ENCODE data around the gene KCNH1.
"Not testable (repeated sequence)": the region's sequence is repeated elsewhere in the genome, so short reads cannot be mapped to it uniquely, and the experiment has no call there.

The KCNH1 gene

DNA sequence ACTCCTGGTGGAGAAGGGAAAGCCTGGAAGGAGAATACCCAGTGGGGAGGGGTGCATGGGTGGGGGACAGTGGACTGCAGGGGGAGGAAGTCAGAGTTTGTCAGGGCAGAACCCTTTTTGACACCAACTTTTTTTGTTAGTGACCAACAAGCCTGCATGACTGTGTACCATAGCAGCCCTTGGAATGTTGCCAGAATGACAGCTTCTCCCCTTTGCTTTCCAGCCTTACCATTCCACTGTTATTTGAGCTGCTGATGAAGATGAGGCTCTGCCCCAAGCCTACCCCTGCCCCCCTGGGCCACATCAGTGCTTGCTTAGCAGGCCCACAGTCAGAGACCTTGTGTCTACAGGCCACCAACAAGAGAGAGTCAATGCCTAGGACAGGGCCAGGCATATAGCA, 464.0 kb downstream of the KCNH1 start:
- no peak for DNase-seq

DNA sequence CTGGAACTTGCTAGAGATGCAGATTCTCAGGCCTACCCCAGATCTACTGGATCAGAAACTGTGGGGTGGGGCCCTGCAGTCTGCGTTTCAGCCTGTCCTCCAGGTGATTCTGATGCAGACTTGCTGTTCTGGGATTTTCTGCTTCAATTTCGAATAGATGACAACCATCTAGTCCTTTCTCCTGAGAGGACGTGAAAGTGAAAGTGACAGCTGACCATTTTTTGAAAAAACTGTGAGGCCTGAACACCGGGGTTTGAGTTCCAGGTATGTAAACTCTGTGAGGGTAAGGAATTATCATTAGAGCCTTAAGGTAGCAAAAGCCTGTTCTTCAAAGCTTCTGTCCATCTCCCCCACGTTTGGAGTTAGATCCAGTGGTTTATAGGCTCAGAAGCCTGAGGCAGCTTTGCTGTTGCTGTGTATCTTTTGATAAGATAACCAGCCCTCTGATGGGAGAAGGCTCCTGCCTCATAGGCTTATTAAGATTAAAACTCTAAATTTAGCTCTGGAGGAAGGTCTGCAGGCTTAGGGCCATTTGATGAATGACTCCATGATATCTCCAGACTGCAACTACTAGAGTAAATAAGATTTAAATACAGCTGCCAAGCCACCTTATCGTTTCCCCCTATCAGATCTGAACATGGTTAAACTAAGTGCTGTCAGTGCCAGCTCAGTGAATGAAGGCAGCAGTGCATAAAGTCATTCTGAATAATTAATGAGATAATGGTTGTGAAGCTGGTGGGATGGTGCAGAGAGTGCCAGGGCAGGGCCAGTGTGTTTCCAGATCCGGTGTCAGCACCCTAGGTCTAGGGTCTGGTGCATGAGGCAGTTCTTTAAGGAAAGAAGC, 470.0 kb downstream of the KCNH1 start:
- DNase-seq, result no peak

DNA sequence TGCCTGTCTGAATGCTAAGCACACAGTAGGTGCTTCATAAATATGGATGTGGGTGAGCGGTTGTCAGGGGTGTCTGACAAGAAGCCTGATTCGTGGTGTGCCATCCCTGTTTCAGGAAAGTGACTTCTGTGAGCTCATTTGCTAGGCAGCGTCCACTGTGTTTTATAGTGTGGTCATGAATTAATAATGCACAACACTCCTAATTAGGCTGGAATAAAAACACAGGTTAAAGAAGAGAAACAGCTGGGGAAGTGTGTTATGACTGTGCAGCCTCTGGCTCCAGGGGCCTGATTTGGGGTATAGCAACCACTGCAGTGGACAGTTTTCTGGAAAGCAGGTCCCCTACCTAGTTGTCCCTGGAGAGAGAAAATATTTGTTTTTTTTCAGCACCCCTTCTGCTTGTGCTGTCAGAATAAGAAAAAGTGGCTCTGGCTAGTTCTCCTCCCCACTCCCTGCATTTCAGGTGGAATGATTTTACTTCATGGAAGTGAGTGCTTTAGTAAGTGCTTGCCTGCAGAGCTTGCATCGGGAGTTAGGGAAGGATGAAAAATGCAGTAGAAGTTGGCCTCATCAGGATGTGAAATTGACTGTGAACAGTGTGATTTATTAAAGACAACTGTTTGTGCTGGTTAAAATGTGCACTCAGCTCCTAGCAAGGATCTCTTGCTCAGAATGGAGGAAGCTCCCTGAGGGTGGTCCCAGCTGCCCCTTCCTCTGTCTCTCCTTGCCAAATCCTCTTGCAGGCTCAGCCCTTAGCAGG, 471.5 kb downstream of the KCNH1 start:
- DNase-seq, result no peak

DNA sequence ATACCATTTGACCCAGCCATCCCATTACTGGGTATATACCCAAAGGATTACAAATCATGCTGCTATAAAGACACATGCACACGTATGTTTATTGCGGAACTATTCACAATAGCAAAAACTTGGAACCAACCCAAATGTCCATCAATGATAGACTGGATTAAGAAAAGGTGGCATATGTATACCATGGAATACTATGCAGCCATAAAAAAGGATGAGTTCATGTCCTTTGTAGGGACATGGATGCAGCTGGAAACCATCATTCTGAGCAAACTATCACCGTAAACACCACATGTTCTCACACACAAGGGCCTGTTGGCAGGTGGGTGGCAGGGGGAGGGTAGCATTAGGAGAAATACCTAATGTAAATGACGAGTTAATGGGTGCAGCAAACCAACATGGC, 472.4 kb downstream of the KCNH1 start:
- not testable (repeated sequence) for DNase-seq

GRCh38 chr1:210657806-210658205, 476.1 kb downstream of the KCNH1 start:
- DNase-seq, result no peak

DNA sequence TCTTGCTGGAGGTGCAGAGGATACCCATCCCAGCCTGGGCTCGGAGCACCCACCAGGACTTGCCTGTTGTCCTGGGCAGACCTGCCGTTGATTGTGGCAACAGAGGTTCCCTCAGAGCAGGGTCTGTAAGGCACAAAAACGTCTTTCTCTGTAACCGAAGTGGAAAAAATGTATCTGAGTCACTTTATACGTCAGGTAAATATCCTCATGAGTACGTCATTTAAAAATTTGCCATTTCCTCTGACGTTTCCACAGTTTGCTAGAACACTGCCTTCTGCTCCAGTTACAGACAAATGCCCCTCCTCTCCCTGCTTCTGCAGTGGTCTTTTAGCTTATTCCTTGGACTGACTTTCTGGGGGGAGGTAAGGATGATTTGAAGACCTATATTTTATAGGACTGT, 478.4 kb downstream of the KCNH1 start:
- DNase-seq, result no peak

DNA sequence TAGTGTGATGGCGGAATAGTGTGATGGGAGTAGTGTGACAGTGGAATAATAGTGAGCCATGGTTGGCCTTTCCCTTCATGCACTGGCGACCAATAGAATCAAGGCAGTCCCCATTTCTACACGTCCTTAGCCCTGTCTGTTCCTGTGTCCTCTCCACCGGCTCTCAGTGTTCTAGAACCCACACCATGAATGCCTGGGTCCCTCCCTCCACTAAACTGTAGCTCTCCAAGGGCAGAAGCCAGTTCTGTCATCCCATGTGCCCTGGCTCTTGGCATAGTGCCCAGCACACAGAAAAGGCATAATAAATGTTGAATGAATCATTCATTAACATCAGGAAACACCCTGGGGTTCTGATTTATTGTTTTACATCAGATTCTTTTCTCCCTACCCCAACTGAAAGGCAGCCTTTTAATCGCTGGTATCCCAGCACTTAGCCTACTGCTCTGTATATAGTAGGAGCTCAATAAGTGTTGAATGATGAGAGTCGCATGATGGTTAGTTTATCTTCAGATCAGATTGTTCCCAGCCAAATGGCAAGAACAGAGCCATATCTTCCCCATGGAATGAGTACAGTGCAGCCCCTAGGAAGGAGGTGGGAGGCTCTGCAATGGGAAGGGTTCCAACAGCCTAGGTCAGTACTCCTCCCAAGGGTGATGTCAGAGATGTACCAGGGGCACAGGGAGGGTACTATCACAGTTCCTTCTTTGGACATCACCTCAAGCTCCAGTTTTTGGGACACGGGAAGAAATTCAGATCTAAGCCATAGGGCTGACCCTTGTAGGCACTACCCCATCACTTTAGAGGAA, 479.6 kb downstream of the KCNH1 start:
- DNase-seq, result no peak

- DNase-seq, result no peak
Measured at GRCh38 chr1:210653771-210654170, 480.2 kb downstream of the KCNH1 start.

DNA sequence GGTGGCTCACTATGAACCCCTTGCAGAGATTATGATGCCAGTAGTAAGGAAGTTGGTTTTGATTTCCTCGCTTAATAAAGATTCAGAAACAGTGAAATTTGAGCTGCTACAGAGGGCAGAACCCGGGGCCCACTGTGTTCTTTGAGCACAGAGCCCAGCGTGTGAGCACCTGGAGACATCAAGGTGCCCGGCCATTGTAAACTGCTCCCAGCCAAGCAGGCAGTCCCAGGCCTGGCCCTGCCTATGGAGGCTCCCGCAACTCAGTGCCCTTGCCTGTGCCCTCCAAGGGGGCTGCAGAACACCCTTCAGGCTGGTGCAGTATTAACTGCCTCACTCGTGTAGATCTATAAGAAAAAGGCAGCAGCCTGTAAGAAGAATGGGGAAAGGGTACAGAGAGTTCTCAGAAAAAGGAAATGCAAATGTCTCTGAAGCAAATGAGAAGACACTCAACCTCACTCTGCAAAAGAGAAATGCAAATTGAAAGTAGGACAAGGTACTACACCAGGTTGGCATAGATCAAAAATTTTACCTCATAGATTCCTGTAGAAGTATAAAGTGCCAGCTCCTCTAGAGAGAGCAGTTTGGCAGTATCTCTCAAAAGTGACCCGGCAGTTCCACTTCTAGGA, 481.5 kb downstream of the KCNH1 start:
- no peak for DNase-seq

- DNase-seq, result no peak
Measured at GRCh38 chr1:210650403-210650802, 483.5 kb downstream of the KCNH1 start.

DNA sequence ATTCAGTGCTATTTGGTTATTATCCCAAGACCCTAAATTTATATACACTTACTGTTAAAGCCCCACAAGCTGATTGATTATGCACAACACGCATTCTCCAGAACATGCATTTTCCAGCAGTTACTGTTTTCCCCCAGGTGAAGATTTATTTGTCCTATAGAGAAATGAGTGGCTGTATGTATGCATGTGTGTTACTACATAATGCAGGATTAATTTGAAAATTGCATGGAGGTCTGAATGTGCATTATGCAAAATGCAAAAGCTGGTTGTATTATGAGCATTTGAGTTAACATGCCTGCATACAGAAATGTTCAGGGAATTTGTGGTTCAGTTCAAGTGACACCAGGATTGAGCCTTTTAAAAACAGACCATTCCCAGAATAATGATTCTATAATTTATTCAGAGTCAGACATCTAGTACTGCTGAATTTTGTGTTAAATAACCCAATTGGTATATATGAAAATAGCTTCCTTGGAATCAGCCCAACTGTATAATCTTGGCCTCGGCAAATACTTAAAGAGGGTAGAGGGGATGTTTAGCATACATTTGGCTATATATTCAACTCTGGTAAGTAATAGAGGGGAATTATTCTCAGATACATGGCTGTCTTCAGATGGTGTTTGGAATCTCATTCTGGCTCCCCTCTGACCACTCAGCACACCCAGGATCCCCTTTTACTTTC, 485.2 kb downstream of the KCNH1 start:
- DNase-seq, result no peak

DNA sequence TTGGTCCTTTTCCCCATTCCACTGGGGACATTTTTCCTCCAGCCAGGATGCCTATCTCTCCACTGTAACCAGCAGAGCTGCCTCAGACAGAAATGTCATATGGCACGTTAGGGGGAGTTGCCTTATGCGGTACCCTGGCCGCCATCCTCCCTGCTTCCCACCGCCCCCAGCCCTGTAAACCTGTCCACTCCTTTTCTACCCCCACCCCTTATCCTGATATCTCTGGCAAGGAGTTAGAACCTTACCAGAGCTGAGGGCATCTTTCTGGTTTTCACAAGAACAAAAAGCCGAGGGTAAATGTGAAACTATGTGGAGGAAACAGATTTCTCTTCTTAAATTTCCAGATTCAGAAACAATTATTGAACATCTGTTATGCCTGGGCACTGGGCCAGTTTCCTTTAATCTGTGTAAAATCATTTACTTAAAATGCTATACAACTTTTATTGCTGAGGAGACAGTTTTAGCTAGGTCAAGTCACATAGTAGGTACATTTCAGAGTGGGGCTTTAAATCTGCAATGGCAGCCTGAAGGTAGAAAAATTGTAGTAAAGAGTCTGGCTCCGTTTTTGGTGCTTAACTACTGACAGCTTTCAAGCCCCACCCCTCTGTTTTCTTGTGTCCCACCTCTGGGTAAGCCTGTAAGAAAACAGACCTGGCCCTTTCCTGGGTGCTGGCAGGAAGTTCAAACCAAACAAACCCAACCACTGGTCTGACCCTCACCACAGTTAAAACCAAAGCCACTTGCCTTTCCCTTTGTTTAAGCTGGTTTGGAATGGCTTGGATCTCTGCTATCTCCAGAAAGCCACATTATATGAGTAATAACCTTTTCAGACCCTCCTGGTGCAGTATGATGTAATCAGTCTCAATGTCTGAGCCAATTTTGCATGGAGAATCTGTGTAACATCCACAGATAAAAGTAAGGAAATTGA, 486.3 kb downstream of the KCNH1 start:
- DNase-seq, result no peak

DNA sequence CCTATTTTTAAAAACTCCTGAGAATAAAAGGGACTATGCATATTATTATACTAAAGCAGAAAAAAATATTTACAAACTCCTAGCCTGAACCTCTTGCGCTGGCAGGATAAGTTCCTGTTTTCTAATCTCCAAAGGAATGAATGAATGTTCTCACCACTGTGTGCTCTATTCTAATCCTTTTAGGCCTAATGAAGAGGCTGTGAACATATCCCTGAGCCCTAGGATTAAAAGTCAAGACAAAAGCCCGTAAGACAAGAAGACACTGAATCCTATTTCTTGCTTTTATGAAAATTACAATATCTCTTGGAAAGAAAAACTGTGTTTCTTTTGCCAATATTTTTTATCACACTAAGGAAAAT, 487.7 kb downstream of the KCNH1 start:
- no peak for DNase-seq

GRCh38 chr1:210645582-210646257, 488.2 kb downstream of the KCNH1 start:
- no peak for DNase-seq

GRCh38 chr1:210641582-210641981, 492.4 kb downstream of the KCNH1 start:
- no peak for DNase-seq

DNA sequence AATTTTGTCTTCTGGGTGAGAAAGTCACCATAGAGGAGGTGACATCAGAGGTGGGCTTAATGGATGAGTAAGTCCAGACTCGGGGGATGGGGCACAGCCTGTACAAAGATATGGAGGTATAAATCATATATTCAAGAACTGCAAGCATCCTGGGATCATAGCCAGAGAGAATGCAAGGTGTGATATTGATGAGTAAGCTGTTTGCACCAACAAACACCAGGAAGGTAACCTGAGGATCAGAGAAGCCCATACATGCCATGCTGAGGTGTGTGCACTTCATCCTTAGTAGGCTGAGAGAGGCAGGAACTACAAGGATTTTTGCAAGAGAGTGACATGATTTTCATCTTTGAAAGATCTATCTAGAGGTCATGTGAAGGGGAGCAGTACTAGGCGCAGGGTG, 498.8 kb downstream of the KCNH1 start:
- no peak for DNase-seq

GRCh38 chr1:210633636-210634035, 500.3 kb downstream of the KCNH1 start:
- DNase-seq, result no peak

DNA sequence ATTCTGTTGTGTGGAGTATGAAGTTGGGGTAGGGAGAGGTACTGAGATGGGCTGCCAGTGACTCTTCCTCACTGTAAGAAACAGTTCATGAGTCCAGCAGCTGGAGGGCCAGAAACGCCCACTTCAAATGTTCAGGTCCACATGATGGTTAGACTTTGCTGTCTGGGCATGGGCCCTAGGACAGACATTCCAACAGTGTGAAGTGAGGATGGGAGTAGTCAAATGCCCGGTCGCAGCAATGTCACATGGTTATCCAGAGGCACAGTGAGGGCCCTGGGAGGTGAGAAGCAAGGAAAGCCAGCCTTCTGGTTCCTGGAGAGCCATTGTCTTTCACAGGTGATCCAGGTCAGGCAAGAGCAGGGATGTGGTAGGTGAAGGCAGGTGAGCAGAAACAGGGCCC, 500.8 kb downstream of the KCNH1 start:
- no peak for DNase-seq

DNA sequence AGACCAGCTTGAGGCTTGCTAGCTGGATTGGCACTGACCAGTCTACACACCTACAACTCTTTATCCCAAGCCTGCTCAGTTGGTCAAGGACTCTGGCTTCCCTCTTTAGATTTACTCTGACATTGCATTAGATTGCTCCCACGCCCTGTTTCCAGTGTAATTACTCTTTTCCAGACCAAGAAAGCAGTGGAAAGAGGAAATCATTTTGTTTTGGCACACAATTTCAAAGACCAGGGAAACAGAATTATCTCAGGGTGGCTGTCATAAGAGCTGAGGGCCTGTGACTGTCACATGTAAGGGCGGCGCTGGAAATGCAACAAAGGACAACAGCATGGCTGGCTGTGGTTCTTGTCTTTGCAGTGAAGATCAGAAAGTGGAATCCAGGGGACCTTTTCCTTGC, 502.5 kb downstream of the KCNH1 start:
- DNase-seq, result no peak

GRCh38 chr1:210629276-210629675, 504.7 kb downstream of the KCNH1 start:
- no peak for DNase-seq

DNA sequence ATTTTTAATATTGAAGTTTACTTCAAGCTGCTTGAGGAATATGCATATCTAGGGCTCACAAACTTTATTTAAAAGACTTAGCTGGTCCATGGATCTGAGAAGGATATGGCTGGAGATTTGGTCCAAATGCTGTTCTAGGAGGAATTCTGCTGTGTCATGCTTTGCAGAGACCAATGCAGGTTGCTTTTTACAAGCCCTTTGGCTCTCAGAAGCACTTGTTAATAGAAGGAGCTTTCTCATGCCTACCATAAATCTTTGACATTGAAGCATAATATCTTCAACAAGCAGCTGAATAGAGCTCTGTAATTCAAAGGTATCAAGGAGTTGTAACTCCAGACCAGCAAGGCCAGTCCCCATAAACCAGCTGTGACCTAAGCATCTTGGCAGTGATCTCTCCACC, 506.2 kb downstream of the KCNH1 start:
- no peak for DNase-seq
